Measurements from ENCODE around the gene TEX19.

Gene TEX19

GRCh38 chr17:82389379-82389778, 30.3 kb downstream of the TEX19 start:
- H3K27me3 ChIP-seq (ENCODE audit: insufficient read depth, poor library complexity, severe bottlenecking), result no peaks in the 10 kb centered on the region
- H3K27ac ChIP-seq (replicated peaks), result no peak overlapping the region
- H3K4me3 ChIP-seq (replicated peaks; ENCODE audit: insufficient read depth, low read length), result no peak overlapping the region
- no peak for DNase-seq (ENCODE audit: low read depth in 1 of 2, low spot score in 1 of 2)
- TF ChIP-seq SPI1 (IDR thresholded peaks at IDR 0.05; ENCODE audit: borderline replicate concordance, low read depth) (no peak), CTCF (IDR thresholded peaks at IDR 0.05; ENCODE audit: insufficient read depth, low read length) (no peak), REST (IDR thresholded peaks at IDR 0.05; ENCODE audit: insufficient replicate concordance, low read depth) (no peak), POLR2AphosphoS5 (IDR thresholded peaks at IDR 0.05; ENCODE audit: low read depth) (no peak), GABPA (IDR thresholded peaks at IDR 0.05; ENCODE audit: low read depth) (no peak)

- H3K27ac ChIP-seq (replicated peaks), result no peak overlapping the region
- no peak for DNase-seq (ENCODE audit: low read depth in 1 of 2, low spot score in 1 of 2)
- no peaks in the 10 kb centered on the region for H3K27me3 ChIP-seq (ENCODE audit: insufficient read depth, poor library complexity, severe bottlenecking)
- H3K4me3 ChIP-seq (replicated peaks; ENCODE audit: insufficient read depth, low read length), result no peak overlapping the region
- no peak for TF ChIP-seq SPI1 (IDR thresholded peaks at IDR 0.05; ENCODE audit: borderline replicate concordance, low read depth)
- no peak for TF ChIP-seq POLR2AphosphoS5 (IDR thresholded peaks at IDR 0.05; ENCODE audit: low read depth)
- TF ChIP-seq CTCF (IDR thresholded peaks at IDR 0.05; ENCODE audit: insufficient read depth, low read length), result no peak
- no peak for TF ChIP-seq GABPA (IDR thresholded peaks at IDR 0.05; ENCODE audit: low read depth)
- no peak for TF ChIP-seq REST (IDR thresholded peaks at IDR 0.05; ENCODE audit: insufficient replicate concordance, low read depth)
Observed at GRCh38 chr17:82390015-82390859, 31.2 kb downstream of the TEX19 start.

- TF ChIP-seq CTCF (IDR thresholded peaks at IDR 0.05; ENCODE audit: insufficient read depth, low read length) (no peak), SPI1 (IDR thresholded peaks at IDR 0.05; ENCODE audit: borderline replicate concordance, low read depth) (no peak), REST (IDR thresholded peaks at IDR 0.05; ENCODE audit: insufficient replicate concordance, low read depth) (no peak), POLR2AphosphoS5 (IDR thresholded peaks at IDR 0.05; ENCODE audit: low read depth) (no peak), GABPA (IDR thresholded peaks at IDR 0.05; ENCODE audit: low read depth) (no peak)
- no peak for DNase-seq (ENCODE audit: low read depth in 1 of 2, low spot score in 1 of 2)
- Histone ChIP-seq H3K27ac (replicated peaks) (no peak overlapping the region), H3K27me3 (ENCODE audit: insufficient read depth, poor library complexity, severe bottlenecking) (no peaks in the 10 kb centered on the region), H3K4me3 (replicated peaks; ENCODE audit: insufficient read depth, low read length) (no peak overlapping the region)
Observed at GRCh38 chr17:82390860-82391435, 31.9 kb downstream of the TEX19 start.

Data from HL-60 (cell line).